Mucosa of descending colon (tissue), 3 donors: ENCODE measurements around the gene PRM3. TPM values are rescaled to one million over a fixed set of nuclear protein-coding genes. Genes with fewer than 3 reads are reported as not detected.
"Not testable (repeated sequence)": the region's sequence is repeated elsewhere in the genome, so short reads cannot be mapped to it uniquely, and the experiment has no call there.

ENCODE experiments used
- ATAC-seq: fragments of 200-7000 bp; cut with Tn5 transposase; one replicate; pipeline ENCODE4 v1.9.1; 2020; ENCODE audit warnings: mild to moderate bottlenecking, moderate library complexity
- DNase-seq, 3 donors: peaks; one replicate each; pipeline ENCODE4 v3.0.0-alpha.2; 2020
- H3K36me3 ChIP-seq: fragments of 200-600 bp; one replicate; pipeline ENCODE4 v1.8.0; 2021; ENCODE audit warnings: low read depth, mild to moderate bottlenecking
- H3K4me1 ChIP-seq: fragments of 200-600 bp; one replicate; pipeline ENCODE4 v1.8.0; 2021; ENCODE audit warnings: low read depth, mild to moderate bottlenecking
- H3K4me3 ChIP-seq: fragments of 200-600 bp; one replicate; pipeline ENCODE4 v1.8.0; 2021; ENCODE audit warnings: mild to moderate bottlenecking
- H3K9me3 ChIP-seq: fragments of 200-600 bp; one replicate; pipeline ENCODE4 v1.8.0; 2021; ENCODE audit warnings: mild to moderate bottlenecking
- CTCF ChIP-seq: fragments of 200-600 bp; IDR thresholded peaks from one replicate; pipeline ENCODE4 v1.8.0; 2022; ENCODE audit warnings: antibody characterized with exemption, mild to moderate bottlenecking
- intact Hi-C, 2 donors: fragments of 100-400 bp; cut with DNase I in 1 of 2; cut with micrococcal nuclease in 1 of 2; formaldehyde crosslinking; loops; one replicate each; pipeline versions ENCODE4 v1.11.0 to v1.11.1; 2022; cut with DNase I, micrococcal nuclease
- total RNA-seq, 3 donors: library from RNA; stranded (reverse); fragmentation: NEBNext Ultra II Directional in 2 of 3; extraction: Animal tissue kit (Norgen Biotek cat#: 25700) in 2 of 3; gene quantifications; one replicate each; pipeline versions ENCODE4 v1.2.1 to v1.2.4, GENCODE V29; 2021 to 2023
- donor health status: DM: no; HTN: no; CAD: no; lungs with moderate emphysema.
- donor health status: DM: no; HTN: no; CAD: no.
- donor health status: DM: no; HTN: yes; CAD: no.

The PRM3 gene
- total RNA-seq, 3 donors from 2014 or later = not detected

GRCh38 chr16:11291091-11291703 is 17.8 kb upstream of the PRM3 start:
- no peak for TF ChIP-seq CTCF
- no peaks in the 10 kb centered on the region for H3K9me3 ChIP-seq
- no peak overlapping the region for H3K4me3 ChIP-seq
- H3K36me3 ChIP-seq = no peaks in the 10 kb centered on the region
- no peak for DNase-seq
- intact Hi-C loops = no loop called here
- no peaks in the 10 kb centered on the region for H3K4me1 ChIP-seq
- ATAC-seq = no peak

- TF ChIP-seq CTCF = no peak
- intact Hi-C loops = no loop called here
Observed at GRCh38 chr16:11290102-11290893, 16.9 kb upstream of the PRM3 start.

GRCh38 chr16:11289696-11290095 is 16.3 kb upstream of the PRM3 start:
- H3K36me3 ChIP-seq, H3K9me3 ChIP-seq, H3K4me3 ChIP-seq, H3K4me1 ChIP-seq, ATAC-seq, DNase-seq, intact Hi-C loops: not testable (repeated sequence)

More at GRCh38 chr16:11290102-11290893, 16.9 kb upstream of the PRM3 start:
- H3K9me3 ChIP-seq = no peaks in the 10 kb centered on the region
- H3K4me3 ChIP-seq = no peak overlapping the region
- DNase-seq = no peak
- ATAC-seq = no peak
- H3K4me1 ChIP-seq = no peaks in the 10 kb centered on the region
- H3K36me3 ChIP-seq = no peaks in the 10 kb centered on the region

- H3K4me1 ChIP-seq = no peaks in the 10 kb centered on the region
- TF ChIP-seq CTCF = no peak
Observed at GRCh38 chr16:11289202-11289601, 15.8 kb upstream of the PRM3 start.

GRCh38 chr16:11285842-11286241 is 12.4 kb upstream of the PRM3 start:
- ATAC-seq = no peak

More at GRCh38 chr16:11289202-11289601, 15.8 kb upstream of the PRM3 start:
- intact Hi-C loops = no loop called here
- ATAC-seq = no peak
- Histone ChIP-seq H3K9me3 (no peaks in the 10 kb centered on the region), H3K4me3 (no peak overlapping the region), H3K36me3 (no peaks in the 10 kb centered on the region)
- DNase-seq = no peak

More at GRCh38 chr16:11285842-11286241, 12.4 kb upstream of the PRM3 start:
- Histone ChIP-seq H3K36me3 (no peaks in the 10 kb centered on the region), H3K4me3 (no peak overlapping the region), H3K4me1 (no peaks in the 10 kb centered on the region), H3K9me3 (no peaks in the 10 kb centered on the region)
- intact Hi-C loops = no loop called here
- TF ChIP-seq CTCF = no peak
- DNase-seq = no peak
